ENCODE measurements around the gene BMP5. TPM values are rescaled to one million over a fixed set of nuclear protein-coding genes. Genes with fewer than 3 reads are reported as not detected.

The BMP5 gene
- total RNA-seq, 1 donor from 2014 or later: 4.9 TPM

GRCh38 chr6:55756531-55757031 is 118.8 kb downstream of the BMP5 start:
- Mint-ChIP-seq H3K9me3 (peaks cover 11% of the 10 kb centered on the region), H3K27ac (peak overlapping the region; percentile 7), H3K4me1 (peaks cover 19% of the 10 kb centered on the region), H3K27me3 (ENCODE audit: low read depth) (no peaks in the 10 kb centered on the region), H3K36me3 (no peaks in the 10 kb centered on the region), H3K4me3 (no peak overlapping the region)
- TF ChIP-seq CTCF (IDR thresholded peaks at IDR 0.05; ENCODE audit: unreplicated experiment): no peak
- no peak for DNase-seq (ENCODE audit: low spot score in 2 of 2, unreplicated experiment in 2 of 2)

- no peak for DNase-seq (ENCODE audit: low spot score in 2 of 2, unreplicated experiment in 2 of 2)
- no peak for TF ChIP-seq CTCF (IDR thresholded peaks at IDR 0.05; ENCODE audit: unreplicated experiment)
- no peaks in the 10 kb centered on the region for H3K4me1 Mint-ChIP-seq
- no peak overlapping the region for H3K27ac Mint-ChIP-seq
- no peak overlapping the region for H3K4me3 Mint-ChIP-seq
- H3K9me3 Mint-ChIP-seq: peaks cover 30% of the 10 kb centered on the region
- H3K36me3 Mint-ChIP-seq: peaks cover 5% of the 10 kb centered on the region
- no peaks in the 10 kb centered on the region for H3K27me3 Mint-ChIP-seq (ENCODE audit: low read depth)
These were observed 126.5 kb downstream of the BMP5 start for GRCh38 chr6:55748880-55749279.

GRCh38 chr6:55746473-55746872 is 128.9 kb downstream of the BMP5 start:
- peaks cover 37% of the 10 kb centered on the region for H3K9me3 Mint-ChIP-seq
- H3K27me3 Mint-ChIP-seq (ENCODE audit: low read depth): no peaks in the 10 kb centered on the region
- H3K4me3 Mint-ChIP-seq: no peak overlapping the region
- no peak overlapping the region for H3K27ac Mint-ChIP-seq
- TF ChIP-seq CTCF (IDR thresholded peaks at IDR 0.05; ENCODE audit: unreplicated experiment): no peak
- peaks cover 4% of the 10 kb centered on the region for H3K4me1 Mint-ChIP-seq
- no peak for DNase-seq (ENCODE audit: low spot score in 2 of 2, unreplicated experiment in 2 of 2)
- H3K36me3 Mint-ChIP-seq: peaks cover 11% of the 10 kb centered on the region

- Mint-ChIP-seq H3K4me3 (no peak overlapping the region), H3K9me3 (peaks cover 51% of the 10 kb centered on the region), H3K27ac (peak overlapping the region; percentile 62)
These were observed 141.1 kb downstream of the BMP5 start for GRCh38 chr6:55734256-55734655.

GRCh38 chr6:55729665-55730064 is 145.7 kb downstream of the BMP5 start:
- no peak for DNase-seq (ENCODE audit: low spot score in 2 of 2, unreplicated experiment in 2 of 2)
- no peak overlapping the region for H3K4me3 Mint-ChIP-seq
- H3K27ac Mint-ChIP-seq: no peak overlapping the region
- peaks cover 23% of the 10 kb centered on the region for H3K4me1 Mint-ChIP-seq
- no peaks in the 10 kb centered on the region for H3K36me3 Mint-ChIP-seq
- peaks cover 26% of the 10 kb centered on the region for H3K9me3 Mint-ChIP-seq
- H3K27me3 Mint-ChIP-seq (ENCODE audit: low read depth): no peaks in the 10 kb centered on the region
- TF ChIP-seq CTCF (IDR thresholded peaks at IDR 0.05; ENCODE audit: unreplicated experiment): no peak

More at GRCh38 chr6:55734256-55734655, 141.1 kb downstream of the BMP5 start:
- no peaks in the 10 kb centered on the region for H3K27me3 Mint-ChIP-seq (ENCODE audit: low read depth)
- H3K4me1 Mint-ChIP-seq: peaks cover 10% of the 10 kb centered on the region
- DNase-seq (ENCODE audit: low spot score in 2 of 2, unreplicated experiment in 2 of 2): no peak
- peaks cover 7% of the 10 kb centered on the region for H3K36me3 Mint-ChIP-seq
- no peak for TF ChIP-seq CTCF (IDR thresholded peaks at IDR 0.05; ENCODE audit: unreplicated experiment)

GRCh38 chr6:55726144-55726543 is 149.2 kb downstream of the BMP5 start:
- Mint-ChIP-seq H3K27ac (peak overlapping the region; percentile 48), H3K36me3 (no peaks in the 10 kb centered on the region), H3K9me3 (peaks cover 12% of the 10 kb centered on the region), H3K27me3 (ENCODE audit: low read depth) (no peaks in the 10 kb centered on the region), H3K4me3 (no peak overlapping the region), H3K4me1 (peaks cover 15% of the 10 kb centered on the region)
- no peak for DNase-seq (ENCODE audit: low spot score in 2 of 2, unreplicated experiment in 2 of 2)
- no peak for TF ChIP-seq CTCF (IDR thresholded peaks at IDR 0.05; ENCODE audit: unreplicated experiment)
